ENCODE results near the gene TSBP1. TPM values are rescaled to one million over a fixed set of nuclear protein-coding genes. Genes with fewer than 3 reads are reported as not detected.
"Not testable (repeated sequence)": the region's sequence is repeated elsewhere in the genome, so short reads cannot be mapped to it uniquely, and the experiment has no call there.

TSBP1 gene
- polyA plus RNA-seq, 6 donors from 2014 or later: not detected

GRCh38 chr6:32359225-32359624, 12.5 kb downstream of the TSBP1 start:
- H3K27me3 Mint-ChIP-seq; DNase-seq; H3K27ac Mint-ChIP-seq; H3K9me3 Mint-ChIP-seq; H3K36me3 Mint-ChIP-seq; ATAC-seq (ENCODE audit: low read depth in 2 of 2); H3K4me3 Mint-ChIP-seq: not testable (repeated sequence)
- H3K4me1 Mint-ChIP-seq: peaks cover 0 to 12% (median 4%) of the 10 kb centered on the region in 3 donors

GRCh38 chr6:32358548-32358947, 13.2 kb downstream of the TSBP1 start:
- H3K4me3 Mint-ChIP-seq; DNase-seq; H3K27me3 Mint-ChIP-seq; H3K9me3 Mint-ChIP-seq; ATAC-seq (ENCODE audit: low read depth in 2 of 2); H3K36me3 Mint-ChIP-seq; H3K27ac Mint-ChIP-seq: not testable (repeated sequence)
- peaks cover 0 to 12% (median 4%) of the 10 kb centered on the region in 3 donors for H3K4me1 Mint-ChIP-seq

GRCh38 chr6:32355018-32355417, 16.7 kb downstream of the TSBP1 start:
- Mint-ChIP-seq H3K9me3 (peaks cover 0 to 4% (median 0%) of the 10 kb centered on the region in 7 donors), H3K4me1 (peaks cover 0 to 12% (median 4%) of the 10 kb centered on the region in 3 donors), H3K4me3 (no peak overlapping the region), H3K27me3 (peaks cover 0 to 6% (median 0%) of the 10 kb centered on the region in 3 donors), H3K36me3 (peaks cover 0 to 8% of the 10 kb centered on the region in 2 donors), H3K27ac (peak overlapping the region in 1 of 6 donors; percentile 93)
- no peak for DNase-seq
- no peak for ATAC-seq (ENCODE audit: low read depth in 2 of 2)

DNA sequence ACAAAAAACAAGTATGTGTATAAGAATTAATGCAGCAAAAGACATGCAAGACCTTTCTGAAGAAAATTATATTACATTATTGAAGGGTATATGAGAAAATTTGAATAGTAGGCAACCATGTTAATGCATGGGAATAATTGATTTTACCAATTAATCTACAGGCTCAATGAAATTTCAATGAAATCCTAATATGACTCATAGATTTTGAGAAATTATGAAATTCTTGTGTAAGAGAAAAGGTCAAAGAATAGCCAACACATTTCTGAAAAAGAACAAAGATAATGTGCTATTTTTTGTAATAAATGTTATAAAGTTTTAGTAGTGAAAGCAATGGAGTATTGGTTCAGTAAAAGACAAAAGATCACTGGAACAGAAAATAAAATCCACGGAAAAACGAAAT, 18.4 kb downstream of the TSBP1 start:
- Mint-ChIP-seq H3K4me3 (no peak overlapping the region), H3K9me3 (peaks cover 0 to under 1% (median 0%) of the 10 kb centered on the region in 7 donors), H3K36me3 (peaks cover 0 to 8% of the 10 kb centered on the region in 2 donors), H3K4me1 (peaks cover 0 to 12% (median 4%) of the 10 kb centered on the region in 3 donors), H3K27me3 (peaks cover 0 to 14% (median 11%) of the 10 kb centered on the region in 3 donors), H3K27ac (no peak overlapping the region)
- no peak for ATAC-seq (ENCODE audit: low read depth in 2 of 2)
- no peak for DNase-seq

GRCh38 chr6:32340242-32340641, 31.5 kb downstream of the TSBP1 start:
- H3K27ac Mint-ChIP-seq: no peak overlapping the region
- peaks cover 0 to 6% of the 10 kb centered on the region in 2 donors for H3K36me3 Mint-ChIP-seq
- no peaks in the 10 kb centered on the region for H3K9me3 Mint-ChIP-seq
- DNase-seq: no peak
- H3K27me3 Mint-ChIP-seq: no peaks in the 10 kb centered on the region
- H3K4me3 Mint-ChIP-seq: no peak overlapping the region
- ATAC-seq (ENCODE audit: low read depth in 2 of 2): no peak
- H3K4me1 Mint-ChIP-seq: peaks cover 20 to 33% (median 25%) of the 10 kb centered on the region in 3 donors

DNA sequence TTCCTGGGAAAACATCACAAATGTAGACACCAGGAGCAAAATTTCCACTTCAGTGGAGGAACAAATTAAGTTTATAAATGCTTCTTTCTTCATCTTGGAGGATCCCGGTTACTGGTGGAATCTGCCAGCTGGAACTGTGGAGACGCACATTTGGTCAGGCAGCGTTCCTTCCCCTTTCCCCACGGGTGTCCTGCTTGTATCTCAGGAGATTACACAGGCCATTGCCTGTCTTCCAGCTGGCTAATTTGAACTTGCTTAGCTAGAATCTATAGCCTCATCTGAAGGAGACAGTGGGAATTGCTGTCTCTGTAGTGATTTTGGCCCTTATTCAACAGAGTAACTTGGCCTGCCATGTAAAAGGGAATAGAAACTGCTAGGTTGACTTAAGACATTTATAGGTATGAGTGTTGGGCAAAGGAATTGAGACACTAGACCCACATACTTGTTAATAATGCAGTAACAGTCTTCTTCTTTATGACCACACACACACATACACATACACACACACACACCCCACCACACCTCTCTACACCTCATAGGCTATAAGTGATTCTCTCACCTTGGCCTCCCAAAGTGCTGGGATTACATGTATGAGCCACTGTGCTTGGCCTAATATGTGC, 34.4 kb downstream of the TSBP1 start:
- H3K27ac Mint-ChIP-seq: no peak overlapping the region
- H3K4me1 Mint-ChIP-seq: peaks cover 7 to 17% (median 12%) of the 10 kb centered on the region in 3 donors
- ATAC-seq (ENCODE audit: low read depth in 2 of 2) (peak in 1 of 2 donors; percentile 48), DNase-seq (no peak)
- no peaks in the 10 kb centered on the region for H3K9me3 Mint-ChIP-seq
- no peaks in the 10 kb centered on the region for H3K27me3 Mint-ChIP-seq
- H3K36me3 Mint-ChIP-seq: peaks cover 0 to 6% of the 10 kb centered on the region in 2 donors
- H3K4me3 Mint-ChIP-seq: no peak overlapping the region

GRCh38 chr6:32332433-32332832, 39.3 kb downstream of the TSBP1 start:
- H3K4me1 Mint-ChIP-seq: peaks cover 5 to 11% (median 6%) of the 10 kb centered on the region in 3 donors
- no peaks in the 10 kb centered on the region for H3K27me3 Mint-ChIP-seq
- no peak for DNase-seq
- no peak overlapping the region for H3K4me3 Mint-ChIP-seq
- H3K36me3 Mint-ChIP-seq: no peaks in the 10 kb centered on the region
- H3K27ac Mint-ChIP-seq: no peak overlapping the region
- no peaks in the 10 kb centered on the region for H3K9me3 Mint-ChIP-seq
- ATAC-seq (ENCODE audit: low read depth in 2 of 2): no peak

DNA sequence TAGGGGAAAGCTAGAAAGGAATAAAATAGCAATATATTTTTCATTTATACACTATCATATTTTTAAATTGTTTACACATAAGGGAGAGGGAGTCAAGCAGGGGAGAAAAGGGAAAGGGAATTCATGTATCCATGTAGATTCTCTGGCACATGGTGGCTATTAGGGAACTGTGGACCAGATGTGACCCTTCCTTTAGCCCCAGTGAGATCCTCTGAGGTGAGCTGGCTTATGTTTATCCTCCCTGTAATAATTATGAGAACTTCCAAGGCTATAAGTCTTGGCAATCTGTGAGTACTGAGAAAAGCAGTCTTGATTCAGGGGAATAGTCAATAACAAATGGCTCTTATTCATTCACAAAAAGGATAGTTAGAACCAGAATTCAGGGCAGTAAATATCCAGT, 42.6 kb downstream of the TSBP1 start:
- Mint-ChIP-seq H3K4me3 (no peak overlapping the region), H3K9me3 (no peaks in the 10 kb centered on the region), H3K27ac (no peak overlapping the region), H3K27me3 (peaks cover 0 to 5% (median 0%) of the 10 kb centered on the region in 3 donors), H3K36me3 (peaks cover 0 to 8% of the 10 kb centered on the region in 2 donors), H3K4me1 (peaks cover 5 to 13% (median 7%) of the 10 kb centered on the region in 3 donors)
- ATAC-seq (ENCODE audit: low read depth in 2 of 2): no peak
- DNase-seq: no peak

DNA sequence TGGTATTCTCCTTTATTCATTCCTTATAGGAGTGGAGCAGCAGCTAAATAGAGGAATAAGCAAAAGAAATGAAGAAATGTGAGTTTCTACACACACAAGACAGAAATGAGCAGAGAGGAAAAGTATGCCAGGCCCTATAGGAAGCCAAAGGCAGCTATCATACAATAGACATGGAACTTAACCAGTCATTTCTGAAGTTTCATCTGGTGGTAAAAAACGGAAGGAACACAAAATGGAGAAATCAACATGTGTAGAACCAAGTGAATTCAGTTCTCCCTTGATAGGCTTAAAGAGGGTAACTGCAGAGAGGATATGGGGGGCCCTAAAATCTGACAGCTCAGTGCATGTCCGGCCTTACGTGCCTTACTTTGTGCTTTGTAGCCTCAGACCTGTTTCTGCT, 44.6 kb downstream of the TSBP1 start:
- H3K27ac Mint-ChIP-seq: peak overlapping the region in 2 of 6 donors; percentile 15 to 29
- ATAC-seq (ENCODE audit: low read depth in 2 of 2): peak; percentile 42 to 46
- H3K4me3 Mint-ChIP-seq: peak overlapping the region in 3 of 8 donors; percentile 7 to 37 (median 31)
- peaks cover 0 to 5% (median 0%) of the 10 kb centered on the region in 3 donors for H3K27me3 Mint-ChIP-seq
- H3K36me3 Mint-ChIP-seq: peaks cover 0 to 8% of the 10 kb centered on the region in 2 donors
- H3K4me1 Mint-ChIP-seq: peaks cover 5 to 13% (median 7%) of the 10 kb centered on the region in 3 donors
- no peaks in the 10 kb centered on the region for H3K9me3 Mint-ChIP-seq
- no peak for DNase-seq

- H3K4me3 Mint-ChIP-seq: no peak overlapping the region
- no peaks in the 10 kb centered on the region for H3K9me3 Mint-ChIP-seq
- no peak for DNase-seq
- no peak for ATAC-seq (ENCODE audit: low read depth in 2 of 2)
- no peak overlapping the region for H3K27ac Mint-ChIP-seq
- H3K27me3 Mint-ChIP-seq: peaks cover 0 to 11% (median 7%) of the 10 kb centered on the region in 3 donors
- peaks cover 0 to 5% of the 10 kb centered on the region in 2 donors for H3K36me3 Mint-ChIP-seq
- H3K4me1 Mint-ChIP-seq: no peaks in the 10 kb centered on the region
These were observed 53.2 kb downstream of the TSBP1 start for GRCh38 chr6:32318501-32318900.

GRCh38 chr6:32317541-32317940, 54.2 kb downstream of the TSBP1 start:
- ATAC-seq (ENCODE audit: low read depth in 2 of 2): no peak
- H3K27me3 Mint-ChIP-seq: peaks cover 0 to 11% (median 7%) of the 10 kb centered on the region in 3 donors

GRCh38 chr6:32313964-32314363, 57.7 kb downstream of the TSBP1 start:
- DNase-seq: no peak
- Mint-ChIP-seq H3K9me3 (no peaks in the 10 kb centered on the region), H3K4me3 (no peak overlapping the region), H3K27me3 (peaks cover 13 to 16% (median 16%) of the 10 kb centered on the region in 3 donors), H3K36me3 (peaks cover 0 to 5% of the 10 kb centered on the region in 2 donors), H3K27ac (no peak overlapping the region), H3K4me1 (peaks cover 0 to 3% (median 0%) of the 10 kb centered on the region in 3 donors)
- no peak for ATAC-seq (ENCODE audit: low read depth in 2 of 2)

More at GRCh38 chr6:32317541-32317940, 54.2 kb downstream of the TSBP1 start:
- no peak overlapping the region for H3K4me3 Mint-ChIP-seq
- DNase-seq: no peak
- H3K4me1 Mint-ChIP-seq: no peaks in the 10 kb centered on the region
- no peak overlapping the region for H3K27ac Mint-ChIP-seq
- no peaks in the 10 kb centered on the region for H3K9me3 Mint-ChIP-seq
- H3K36me3 Mint-ChIP-seq: peaks cover 0 to 5% of the 10 kb centered on the region in 2 donors

DNA sequence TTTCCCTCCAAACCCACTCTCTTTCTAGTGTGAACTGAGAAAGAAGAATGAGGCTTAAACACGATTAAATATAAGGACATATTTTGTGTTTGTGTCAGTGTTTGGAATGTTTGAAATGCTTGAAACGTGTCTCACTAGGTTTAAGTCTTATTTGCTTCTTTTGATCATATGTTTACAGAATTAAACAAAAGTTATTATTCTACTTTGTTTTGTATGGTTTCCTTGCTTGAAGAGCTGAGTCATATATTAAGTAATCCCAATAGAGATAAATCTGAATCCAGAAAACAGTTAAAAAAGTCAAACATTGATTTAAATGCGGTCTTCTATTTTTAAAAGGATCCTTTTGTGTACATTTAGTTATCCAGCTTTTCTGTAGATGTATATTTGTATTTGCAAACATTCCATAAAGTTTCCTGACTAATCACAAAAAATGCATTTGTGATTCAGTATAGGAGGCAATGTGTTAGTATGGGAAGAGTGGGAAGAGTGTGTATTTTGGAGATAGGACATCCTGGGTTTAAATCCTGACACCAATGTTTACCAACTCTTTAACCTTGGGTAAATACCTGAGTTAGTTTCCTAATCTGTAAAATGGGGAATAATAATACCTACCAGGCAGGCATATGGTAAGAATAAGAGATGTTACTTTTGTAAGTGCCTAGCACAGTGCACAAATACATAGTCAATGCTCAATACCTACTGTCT, 72.9 kb downstream of the TSBP1 start:
- ATAC-seq (ENCODE audit: low read depth in 2 of 2) (no peak), DNase-seq (no peak)
- Mint-ChIP-seq H3K4me1 (peaks cover 0 to under 1% (median 0%) of the 10 kb centered on the region in 3 donors), H3K27ac (no peak overlapping the region), H3K27me3 (peaks cover 0 to 7% (median 4%) of the 10 kb centered on the region in 3 donors), H3K4me3 (no peak overlapping the region), H3K36me3 (no peaks in the 10 kb centered on the region), H3K9me3 (no peaks in the 10 kb centered on the region)

DNA sequence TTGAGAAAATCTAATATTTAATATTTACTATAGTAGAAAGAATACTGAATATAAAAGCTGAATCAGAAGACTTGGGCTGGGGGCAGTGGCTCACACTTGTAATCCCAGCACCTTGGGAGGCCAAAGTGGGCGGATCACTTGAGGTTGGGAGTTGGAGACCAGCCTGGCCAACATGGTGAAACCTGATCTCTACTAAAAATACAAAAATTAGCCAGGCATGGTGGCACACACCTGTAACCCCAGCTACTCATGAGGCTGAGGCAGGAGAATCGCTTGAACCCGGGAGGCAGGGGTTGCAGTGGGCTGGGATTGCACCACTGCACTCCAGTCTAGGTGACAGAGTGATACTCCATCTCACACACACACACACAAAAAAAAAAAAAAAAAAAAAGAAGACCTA, 76.7 kb downstream of the TSBP1 start:
- not testable (repeated sequence) for DNase-seq; ATAC-seq (ENCODE audit: low read depth in 2 of 2); H3K27ac Mint-ChIP-seq; H3K27me3 Mint-ChIP-seq; H3K4me3 Mint-ChIP-seq; H3K9me3 Mint-ChIP-seq; H3K36me3 Mint-ChIP-seq
- H3K4me1 Mint-ChIP-seq: peaks cover 19 to 25% (median 22%) of the 10 kb centered on the region in 3 donors
